GM18873 (cell line): ENCODE results near the gene IP6K3.

Source experiments
- ATAC-seq: cut with Tn5 transposase; IDR thresholded peaks from one replicate; pipeline ENCODE4 v1.9.1; 2021; ENCODE audit warnings: mild to moderate bottlenecking, moderate library complexity, moderate number of reproducible peaks; ENCODE audit not compliant: unreplicated experiment, low FRiP score

Gene IP6K3

GRCh38 chr6:33746651-33747100 lies at the start of gene IP6K3:
IP6K3 (minus strand) TSS chr6:33746905; CDS start chr6:33735476, 11,429 bp downstream.
- no peak for ATAC-seq

DNA sequence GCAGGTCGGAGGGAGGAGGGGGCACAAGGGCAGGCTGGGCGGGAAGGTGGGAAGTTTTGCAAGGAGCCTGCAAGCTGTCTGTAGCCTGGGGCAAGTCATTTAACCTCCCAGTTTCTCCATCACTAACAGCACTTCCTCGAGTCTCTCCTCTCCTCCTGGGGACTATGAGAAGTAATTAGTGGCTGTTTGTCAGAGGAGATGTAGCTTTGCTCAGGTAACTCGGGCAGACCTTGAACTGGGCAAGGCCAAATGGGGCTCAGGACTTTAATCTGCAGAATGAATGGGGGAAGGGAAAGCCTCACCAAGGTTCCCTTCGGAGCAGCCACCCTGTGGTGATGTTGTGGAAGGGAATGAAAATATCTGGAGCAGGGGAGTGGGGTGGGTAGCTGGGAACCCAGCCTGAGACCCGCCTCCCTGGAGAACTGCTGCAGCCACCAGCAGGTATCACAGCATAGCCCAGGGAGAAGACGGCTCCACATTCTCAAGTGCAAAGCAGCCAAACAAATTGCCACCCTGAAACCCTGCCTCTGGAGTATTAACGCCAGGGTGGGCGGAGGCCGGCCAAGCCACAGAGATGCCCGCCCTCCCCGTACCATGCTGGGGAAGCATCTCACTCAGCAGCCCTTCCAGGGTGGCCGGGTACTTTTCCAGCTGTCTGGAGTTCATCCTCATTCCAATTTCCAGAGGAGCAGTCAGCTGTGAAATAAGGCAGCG lies 48.4 kb upstream of the IP6K3 start:
- no peak for ATAC-seq

GRCh38 chr6:33792981-33793380 lies 46.3 kb upstream of the IP6K3 start:
- no peak for ATAC-seq

DNA sequence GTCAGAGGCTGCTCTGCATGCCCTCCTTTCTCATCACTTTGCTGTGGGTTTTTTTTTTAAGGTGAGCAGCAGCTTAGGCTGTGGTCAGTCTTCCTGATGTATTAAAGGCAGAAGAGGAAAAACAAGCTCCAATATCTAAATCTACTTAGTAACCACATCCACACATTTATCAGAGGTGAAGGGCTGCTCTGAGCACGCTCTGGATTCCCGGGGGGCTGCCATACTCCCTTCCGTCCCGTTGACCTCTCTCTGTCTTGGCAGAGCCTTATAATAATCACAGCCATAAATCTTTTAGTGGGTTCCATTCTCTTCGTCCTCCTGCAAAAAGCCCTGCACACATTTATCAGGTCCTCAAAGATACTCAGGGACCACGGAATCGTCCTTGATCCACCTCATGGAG lies 44.9 kb upstream of the IP6K3 start:
- ATAC-seq: no peak

DNA sequence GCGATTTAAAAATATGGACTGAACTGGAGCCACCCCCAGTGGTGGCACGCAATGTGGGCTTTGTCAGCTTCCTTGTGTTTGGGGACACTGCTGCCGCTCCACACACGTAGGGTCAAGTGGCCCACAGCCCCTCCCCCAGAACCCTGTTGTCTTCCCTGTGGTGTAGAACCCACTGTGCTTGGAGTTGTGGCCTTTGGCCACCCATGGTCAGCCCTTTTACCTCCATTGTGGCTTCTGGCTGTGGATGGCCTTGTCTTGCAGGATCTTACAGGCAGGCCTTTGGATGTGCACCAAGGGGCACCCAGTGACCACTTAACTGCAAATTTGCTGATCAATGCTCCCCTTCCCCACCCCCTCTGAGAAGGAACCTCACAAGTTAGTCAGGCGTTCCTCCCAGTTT lies 44.2 kb upstream of the IP6K3 start:
- ATAC-seq: no peak

GRCh38 chr6:33790379-33790778 lies 43.7 kb upstream of the IP6K3 start:
- ATAC-seq: no peak

GRCh38 chr6:33789550-33789895 lies 42.8 kb upstream of the IP6K3 start:
- ATAC-seq: no peak

DNA sequence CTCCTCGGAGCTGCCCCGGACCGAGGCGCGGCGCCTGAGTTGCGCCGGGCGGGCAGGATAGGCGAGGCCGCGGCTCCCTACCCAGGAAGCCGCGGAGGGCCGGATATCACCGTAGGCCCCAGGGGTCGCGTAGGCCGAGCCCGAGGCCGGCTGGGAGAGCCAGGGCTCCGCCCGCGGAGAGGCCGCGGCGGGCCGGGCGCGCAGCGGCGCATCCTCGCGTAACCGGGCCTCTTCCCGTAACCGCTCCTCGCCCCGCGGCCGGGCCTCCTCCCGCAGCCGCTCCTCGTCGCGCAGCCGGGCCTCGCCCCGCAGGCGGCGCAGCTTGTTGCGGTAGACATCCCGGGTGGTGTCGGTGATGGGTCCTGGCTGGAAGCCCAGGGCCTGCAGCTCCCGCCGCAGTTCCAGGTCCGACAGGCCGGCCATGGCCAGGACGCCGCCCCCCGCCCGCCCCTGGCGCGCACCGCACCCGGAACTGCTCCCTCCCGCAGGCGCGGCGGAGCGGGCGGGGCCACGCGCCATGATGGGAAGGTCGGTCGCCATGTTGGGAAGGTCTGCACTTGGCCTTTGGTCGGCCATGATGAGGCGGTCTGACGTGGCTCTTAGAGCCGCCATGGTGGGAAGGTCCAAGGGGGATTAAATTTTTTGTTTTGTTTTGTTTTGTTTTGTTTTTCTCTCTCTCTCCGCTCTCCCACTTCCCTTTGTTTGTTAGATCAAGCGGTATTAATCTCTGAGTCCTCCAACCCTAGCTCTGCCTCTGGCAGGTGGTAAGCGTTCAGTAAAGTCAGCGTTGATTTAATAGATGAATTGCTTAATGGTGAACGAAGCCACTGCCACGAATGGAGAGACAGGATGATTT lies 42.2 kb upstream of the IP6K3 start, which contains the start of gene LEMD2:
TSS of gene LEMD2 (minus strand) at position 437 of the 856 bp plus-strand sequence. CDS start at position 423, 14 bp downstream.
- peak; percentile 77 for ATAC-seq

GRCh38 chr6:33787954-33788693 lies 41.4 kb upstream of the IP6K3 start:
- ATAC-seq: peak; percentile 34

DNA sequence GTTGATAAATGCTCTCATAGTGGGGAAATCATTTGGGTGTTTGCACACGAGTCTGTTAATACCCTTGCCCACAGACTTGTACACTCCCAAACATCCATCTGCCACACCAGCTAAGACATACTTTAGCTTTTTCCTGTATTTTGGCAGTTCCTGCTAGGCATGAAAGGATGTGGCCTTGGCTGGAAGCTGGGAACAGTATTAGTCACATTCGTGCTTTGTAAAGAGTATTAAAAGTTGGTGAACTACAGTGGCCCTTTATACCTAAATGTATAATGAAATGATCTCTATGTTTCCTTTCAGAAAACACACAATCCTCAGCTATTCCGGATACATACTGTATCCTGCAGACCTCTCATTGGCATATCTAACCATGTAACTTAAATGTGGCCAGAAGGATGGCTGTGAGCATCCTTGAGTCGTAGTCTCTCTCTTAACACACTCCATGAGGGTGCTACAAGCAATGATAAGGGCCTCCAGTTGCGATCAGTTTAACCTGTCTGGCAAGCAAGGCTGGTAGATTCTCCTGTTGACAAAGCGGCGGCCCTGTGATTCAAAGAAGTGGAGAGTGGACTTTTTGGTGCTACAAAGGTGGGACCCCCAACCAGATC lies 40.7 kb upstream of the IP6K3 start:
- ATAC-seq: no peak

DNA sequence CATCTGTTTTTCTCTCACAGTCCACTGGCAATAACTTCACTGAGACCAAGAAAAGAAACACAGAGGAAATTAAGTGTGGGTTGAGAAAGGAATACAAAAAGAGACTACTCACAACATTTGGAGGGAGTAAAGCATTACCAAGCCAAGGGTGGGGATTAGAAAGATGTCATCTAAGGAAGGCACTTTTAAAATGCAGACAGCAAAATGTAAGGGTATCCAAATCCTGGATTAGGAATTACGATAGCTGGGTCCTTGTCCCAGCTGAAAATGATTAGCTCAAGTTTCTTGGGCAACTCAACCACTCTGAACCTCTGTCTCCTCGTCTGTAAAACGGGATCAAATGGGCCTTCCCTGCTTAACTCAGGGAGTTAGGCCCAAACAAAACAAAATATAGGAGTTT lies 40.0 kb upstream of the IP6K3 start:
- ATAC-seq: no peak

GRCh38 chr6:33785778-33786177 lies 39.1 kb upstream of the IP6K3 start:
- no peak for ATAC-seq

- no peak for ATAC-seq
These were observed 38.1 kb upstream of the IP6K3 start for GRCh38 chr6:33784787-33785186.

- no peak for ATAC-seq
These were observed 37.2 kb upstream of the IP6K3 start for GRCh38 chr6:33783781-33784520.

DNA sequence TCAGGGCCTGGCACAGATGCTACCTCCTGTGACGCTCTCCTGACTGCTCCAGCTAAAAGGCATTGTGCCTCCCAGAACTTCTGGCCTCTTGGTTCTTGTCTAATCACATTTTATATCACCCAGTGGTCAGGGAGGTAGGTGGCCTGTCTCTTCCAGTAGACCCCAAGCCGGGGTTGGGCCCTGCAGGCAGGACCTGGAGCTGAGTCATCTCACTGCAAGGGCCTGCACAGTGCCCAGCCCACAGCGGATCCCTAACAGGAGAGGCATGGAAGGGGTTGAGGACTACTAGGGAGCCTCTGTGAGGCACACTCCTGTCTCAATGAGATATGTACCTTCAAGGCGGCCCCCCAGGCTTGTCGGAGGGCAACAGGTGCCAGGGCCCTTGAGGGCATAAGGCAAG lies 35.9 kb upstream of the IP6K3 start:
- ATAC-seq: no peak

GRCh38 chr6:33781131-33781975 lies 34.6 kb upstream of the IP6K3 start:
- no peak for ATAC-seq

DNA sequence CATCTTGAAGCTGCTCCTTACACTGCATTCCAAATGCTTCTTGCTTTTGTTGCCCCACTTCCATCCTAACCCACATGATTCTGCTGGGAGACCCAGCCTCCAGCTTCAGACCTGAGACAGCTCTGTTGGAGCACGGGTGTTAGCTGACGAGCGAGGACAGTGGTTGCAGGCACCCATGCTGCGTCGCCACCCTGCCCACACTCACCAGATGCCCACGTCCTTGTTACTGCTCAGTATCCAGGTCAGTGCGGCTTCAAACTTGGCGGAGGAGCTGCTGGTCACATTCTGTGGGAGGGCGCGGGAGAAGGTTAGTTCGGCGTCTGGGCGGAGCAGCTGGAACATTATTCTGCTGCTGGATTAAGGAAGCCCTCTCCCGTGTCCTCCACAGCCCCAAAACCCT lies 33.2 kb upstream of the IP6K3 start:
- no peak for ATAC-seq

GRCh38 chr6:33779290-33779689 lies 32.6 kb upstream of the IP6K3 start:
- no peak for ATAC-seq
